ENCODE data around the gene LRRC46. TPM values are rescaled to one million over a fixed set of nuclear protein-coding genes. Genes with fewer than 3 reads are reported as not detected.

The LRRC46 gene
- total and polyA plus RNA-seq, 10 of the 15 experiments (the other 5 are each of a cell fraction or from before 2014, with no cell fraction given): 0.15 to 1.8 (median 0.38) TPM; not detected in 1

DNA sequence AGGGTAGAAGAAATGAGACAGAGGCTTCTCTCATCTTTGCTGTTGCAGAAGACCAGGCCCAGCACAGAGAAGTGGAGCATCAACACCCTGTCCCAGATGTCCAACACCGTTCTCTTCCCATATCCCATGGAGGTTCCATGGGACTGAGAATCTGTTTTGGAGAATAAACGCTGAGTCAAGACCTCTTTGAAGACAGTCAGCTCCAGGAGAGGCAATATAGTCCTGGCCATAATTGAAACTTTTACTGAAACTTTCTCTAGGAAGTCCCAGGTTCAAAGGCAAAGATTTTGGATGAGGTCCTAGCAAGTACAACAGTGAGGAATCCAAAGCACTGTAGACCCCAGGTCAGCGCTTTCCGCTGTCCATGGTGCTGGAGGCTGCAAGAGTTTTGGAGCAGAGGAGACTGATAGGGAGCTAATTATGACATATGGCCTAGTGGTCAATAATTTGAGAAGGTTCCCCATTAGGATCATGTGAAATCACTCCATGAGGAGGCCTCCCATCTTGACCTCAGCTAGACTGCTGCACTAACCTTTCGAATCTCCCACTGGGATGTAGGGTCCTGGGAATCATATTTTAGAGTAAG, 45.8 kb upstream of the LRRC46 start:
- H3K79me2 ChIP-seq (ENCODE audit: control insufficient read depth, insufficient read depth, low read length): no peaks in the 10 kb centered on the region
- ChIA-PET CTCF (interaction anchor here (2.3 kb wide), 1 partner anchor 16 kb away, joined by 6 read pairs; no protein-coding TSS in a partner anchor), POLR2A (interaction anchor here (0.6 kb wide), 2 partner anchors 92 to 138 kb away, joined by 3 read pairs; no protein-coding TSS in a partner anchor), RAD21 (ENCODE audit: unreplicated experiment) (interaction anchor here (1.3 kb wide), 1 partner anchor 91 kb away, joined by 3 read pairs; no protein-coding TSS in a partner anchor), SMC1A (ENCODE audit: uncharacterized antibody, unreplicated experiment) (interaction anchor here (1.9 kb wide), 1 partner anchor 93 kb away, joined by 4 read pairs; no protein-coding TSS in a partner anchor)
- peaks cover 4 to 7% of the 10 kb centered on the region in 2 experiments for H3K27me3 ChIP-seq (replicated peaks in 1 of 2; ENCODE audit: control insufficient read depth in 2 of 2, insufficient read depth in 2 of 2, low read length in 1 of 2)
- TF ChIP-seq EGR1 (IDR thresholded peaks at IDR 0.05; ENCODE audit: borderline replicate concordance in 1 of 2, low read depth in 2 of 2, low read length in 2 of 2): no peak
- TF ChIP-seq, protein P1, sequence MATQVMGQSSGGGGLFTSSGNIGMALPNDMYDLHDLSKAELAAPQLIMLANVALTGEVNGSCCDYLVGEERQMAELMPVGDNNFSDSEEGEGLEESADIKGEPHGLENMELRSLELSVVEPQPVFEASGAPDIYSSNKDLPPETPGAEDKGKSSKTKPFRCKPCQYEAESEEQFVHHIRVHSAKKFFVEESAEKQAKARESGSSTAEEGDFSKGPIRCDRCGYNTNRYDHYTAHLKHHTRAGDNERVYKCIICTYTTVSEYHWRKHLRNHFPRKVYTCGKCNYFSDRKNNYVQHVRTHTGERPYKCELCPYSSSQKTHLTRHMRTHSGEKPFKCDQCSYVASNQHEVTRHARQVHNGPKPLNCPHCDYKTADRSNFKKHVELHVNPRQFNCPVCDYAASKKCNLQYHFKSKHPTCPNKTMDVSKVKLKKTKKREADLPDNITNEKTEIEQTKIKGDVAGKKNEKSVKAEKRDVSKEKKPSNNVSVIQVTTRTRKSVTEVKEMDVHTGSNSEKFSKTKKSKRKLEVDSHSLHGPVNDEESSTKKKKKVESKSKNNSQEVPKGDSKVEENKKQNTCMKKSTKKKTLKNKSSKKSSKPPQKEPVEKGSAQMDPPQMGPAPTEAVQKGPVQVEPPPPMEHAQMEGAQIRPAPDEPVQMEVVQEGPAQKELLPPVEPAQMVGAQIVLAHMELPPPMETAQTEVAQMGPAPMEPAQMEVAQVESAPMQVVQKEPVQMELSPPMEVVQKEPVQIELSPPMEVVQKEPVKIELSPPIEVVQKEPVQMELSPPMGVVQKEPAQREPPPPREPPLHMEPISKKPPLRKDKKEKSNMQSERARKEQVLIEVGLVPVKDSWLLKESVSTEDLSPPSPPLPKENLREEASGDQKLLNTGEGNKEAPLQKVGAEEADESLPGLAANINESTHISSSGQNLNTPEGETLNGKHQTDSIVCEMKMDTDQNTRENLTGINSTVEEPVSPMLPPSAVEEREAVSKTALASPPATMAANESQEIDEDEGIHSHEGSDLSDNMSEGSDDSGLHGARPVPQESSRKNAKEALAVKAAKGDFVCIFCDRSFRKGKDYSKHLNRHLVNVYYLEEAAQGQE (IDR thresholded peaks at IDR 0.05; ENCODE audit: low read depth, low read length): peak; percentile 94
- no peak overlapping the region for H3K4me2 ChIP-seq (ENCODE audit: control insufficient read depth, insufficient read depth)
- H3K9ac ChIP-seq (ENCODE audit: control insufficient read depth, insufficient read depth, low read length): no peak overlapping the region
- DNase-seq (ENCODE audit: low read depth, low spot score) (no peak), ATAC-seq (0 out of 3 replicates have a peak, but pooled peaks have one; percentile 47), FAIRE-seq (no peak)
- intact Hi-C loops (cut with micrococcal nuclease; ENCODE audit: unreplicated experiment): no loop called here
- WGBS (ENCODE audit: insufficient coverage, insufficient replicate concordance, low lambda C conversion rate, missing lambda C conversion rate): 43% methylated on average over 5 of the region's 5 CpGs
- no peak overlapping the region for H3K27ac ChIP-seq (ENCODE audit: control insufficient read depth, insufficient read depth)
- BruUV-seq (replicated peaks): no TSS peak
- H2AFZ ChIP-seq (ENCODE audit: control insufficient read depth, low read depth, low read length): no peak overlapping the region
- in situ Hi-C loops (cut with MboI): no loop called here
- no peak overlapping the region for H3K4me3 ChIP-seq
- no peaks in the 10 kb centered on the region for H4K20me1 ChIP-seq (ENCODE audit: control insufficient read depth, insufficient read depth)
- H3K36me3 ChIP-seq (ENCODE audit: control insufficient read depth in 2 of 2, insufficient read depth in 2 of 2, low read length in 1 of 2): no peaks in the 10 kb centered on the region
- H3K9me3 ChIP-seq (replicated peaks; ENCODE audit: control insufficient read depth, insufficient read depth, low read length): no peaks in the 10 kb centered on the region
- H3K4me1 ChIP-seq (ENCODE audit: control insufficient read depth, insufficient read depth, low read length): no peaks in the 10 kb centered on the region
